OCI-M1 (cell line): ENCODE results near the gene TRDN.
"Not testable (repeated sequence)": the region's sequence is repeated elsewhere in the genome, so short reads cannot be mapped to it uniquely, and the experiment has no call there.

Source experiments
- DNase-seq: peaks from one replicate; lab custom pipeline; 2025; lab: John Stamatoyannopoulos, UW

Gene TRDN

GRCh38 chr6:123295181-123295580, 341.6 kb downstream of the TRDN start:
- DNase-seq = no peak

- DNase-seq = no peak
Measured at GRCh38 chr6:123288649-123289048, 348.1 kb downstream of the TRDN start.

- peak; percentile 89 for DNase-seq
Measured at GRCh38 chr6:123276546-123276980, 360.2 kb downstream of the TRDN start.

GRCh38 chr6:123263981-123264380, 372.8 kb downstream of the TRDN start:
- DNase-seq = no peak

- no peak for DNase-seq
Measured at GRCh38 chr6:123240626-123241025, 396.1 kb downstream of the TRDN start.

- DNase-seq = no peak
Measured at GRCh38 chr6:123233336-123233735, 403.4 kb downstream of the TRDN start.

GRCh38 chr6:123227789-123228188, 409.0 kb downstream of the TRDN start:
- DNase-seq = not testable (repeated sequence)

- DNase-seq = no peak
Measured at GRCh38 chr6:123226398-123226797, 410.4 kb downstream of the TRDN start.

GRCh38 chr6:123224077-123224476, 412.7 kb downstream of the TRDN start:
- no peak for DNase-seq

- no peak for DNase-seq
Measured at GRCh38 chr6:123223461-123223860, 413.3 kb downstream of the TRDN start.

- no peak for DNase-seq
Measured at GRCh38 chr6:123215211-123215610, 421.5 kb downstream of the TRDN start.

- DNase-seq = no peak
Measured at GRCh38 chr6:123214433-123214832, 422.3 kb downstream of the TRDN start.

- no peak for DNase-seq
Measured at GRCh38 chr6:123213921-123214320, 422.8 kb downstream of the TRDN start.

- DNase-seq = no peak
Measured at GRCh38 chr6:123211777-123212545, 424.8 kb downstream of the TRDN start.

GRCh38 chr6:123210645-123211044, 426.1 kb downstream of the TRDN start:
- no peak for DNase-seq

- no peak for DNase-seq
Measured at GRCh38 chr6:123207967-123208510, 428.7 kb downstream of the TRDN start.

GRCh38 chr6:123203928-123204327, 432.8 kb downstream of the TRDN start:
- no peak for DNase-seq

- no peak for DNase-seq
Measured at GRCh38 chr6:123201869-123202372, 434.8 kb downstream of the TRDN start.

- no peak for DNase-seq
Measured at GRCh38 chr6:123193298-123193697, 443.5 kb downstream of the TRDN start.

GRCh38 chr6:123189816-123190215, 446.9 kb downstream of the TRDN start:
- DNase-seq = no peak

- DNase-seq = no peak
Measured at GRCh38 chr6:123182998-123183397, 453.8 kb downstream of the TRDN start.

- no peak for DNase-seq
Measured at GRCh38 chr6:123176706-123177105, 460.0 kb downstream of the TRDN start.

GRCh38 chr6:123171341-123172115, 465.2 kb downstream of the TRDN start:
- peak; percentile 63 for DNase-seq
